Vagina (tissue), 2 donors: ENCODE data around the gene ZNF17. TPM values are rescaled to one million over a fixed set of nuclear protein-coding genes. Genes with fewer than 3 reads are reported as not detected.

Experiments
- DNase-seq, 2 donors: peaks; one replicate each; pipeline ENCODE4 v3.0.0-alpha.2; 2017; ENCODE audit errors: extremely low spot score in 2 of 2
- H3K27ac ChIP-seq: fragments of 200-600 bp; sonication (generic); one replicate; pipeline ENCODE4 v1.5.1; 2019
- H3K27me3 ChIP-seq: fragments of 200-600 bp; sonication (generic); one replicate; pipeline ENCODE4 v1.5.1; 2019
- H3K36me3 ChIP-seq, 2 donors: fragments of 200-600 bp; sonication (generic); one replicate each; pipeline ENCODE4 v1.5.1; 2017 to 2019
- H3K4me1 ChIP-seq: fragments of 200-600 bp; sonication (generic); one replicate; pipeline ENCODE4 v1.5.1; 2019
- H3K4me3 ChIP-seq, 2 donors: fragments of 200-600 bp; sonication (generic); 1 replicate in 1 of 2; 2 replicates in 1 of 2; pipeline ENCODE4 v1.5.1; 2016 to 2019
- H3K9me3 ChIP-seq: fragments of 200-600 bp; sonication (generic); one replicate; pipeline ENCODE4 v1.5.1; 2019
- POLR2A ChIP-seq, 2 donors: fragments of 450-650 bp; IDR thresholded peaks; one replicate each; pipeline ENCODE4 v1.6.1; 2017; ENCODE audit warnings: antibody characterized with exemption in 2 of 2, mild to moderate bottlenecking in 2 of 2, moderate library complexity in 2 of 2
- POLR2AphosphoS5 ChIP-seq, 2 donors: sonication (generic); formaldehyde crosslinking; IDR thresholded peaks; one replicate each; pipeline ENCODE4 v1.9.0; 2017; ENCODE audit warnings: antibody characterized with exemption in 2 of 2, mild to moderate bottlenecking in 2 of 2, low read depth in 1 of 2; ENCODE audit not compliant: insufficient read depth in 1 of 2
- intact Hi-C: fragments of 100-400 bp; cut with DNase I; formaldehyde crosslinking; loops from one replicate; pipeline ENCODE4 v1.15.1; 2023
- total RNA-seq: library from RNA; depleted of rRNA; stranded (reverse); fragments of >200 nt; gene quantifications from one replicate; pipeline ENCODE4 v1.2.3, GENCODE V29; 2016
- TF ChIP-seq, protein P1 (sequence below), 3 experiments: fragments of 450-650 bp in 2 of 3; fragments of 200-600 bp in 1 of 3; sonication (generic) in 1 of 3; IDR thresholded peaks; one replicate each; pipeline ENCODE4 v1.5.1; 2017 to 2019; ENCODE audit warnings: antibody characterized with exemption in 3 of 3, mild to moderate bottlenecking in 2 of 3, moderate library complexity in 2 of 3

The ZNF17 gene
- total RNA-seq, 1 donor from 2014 or later = 18.4 TPM

DNA sequence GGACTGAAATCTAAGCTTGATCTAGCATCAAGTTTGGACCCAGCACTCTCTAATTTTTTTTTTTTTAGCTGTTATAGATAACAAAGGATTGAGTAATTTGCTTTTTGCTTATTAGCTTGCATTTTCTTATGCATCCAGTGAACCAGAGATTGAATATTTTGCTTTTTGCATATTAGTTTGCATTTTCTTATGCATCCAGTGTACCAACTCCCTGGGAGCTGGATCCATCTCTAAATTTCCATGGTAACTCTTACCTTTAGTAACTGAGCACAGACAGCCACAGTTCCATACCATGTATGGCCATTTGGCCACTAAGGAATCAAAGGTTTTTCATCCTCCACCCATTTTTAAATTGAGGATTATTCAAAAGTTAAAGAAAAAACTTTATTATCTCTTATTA, 30.0 kb upstream of the ZNF17 start:
- intact Hi-C loops = no loop called here
- H3K9me3 ChIP-seq = peaks cover 17% of the 10 kb centered on the region
- H3K4me3 ChIP-seq = no peak overlapping the region
- peaks cover 0 to 19% of the 10 kb centered on the region in 2 donors for H3K36me3 ChIP-seq
- TF ChIP-seq POLR2AphosphoS5 (IDR thresholded peaks at IDR 0.05; ENCODE audit: insufficient read depth in 1 of 2, low read depth in 1 of 2) = no peak
- TF ChIP-seq, protein P1, sequence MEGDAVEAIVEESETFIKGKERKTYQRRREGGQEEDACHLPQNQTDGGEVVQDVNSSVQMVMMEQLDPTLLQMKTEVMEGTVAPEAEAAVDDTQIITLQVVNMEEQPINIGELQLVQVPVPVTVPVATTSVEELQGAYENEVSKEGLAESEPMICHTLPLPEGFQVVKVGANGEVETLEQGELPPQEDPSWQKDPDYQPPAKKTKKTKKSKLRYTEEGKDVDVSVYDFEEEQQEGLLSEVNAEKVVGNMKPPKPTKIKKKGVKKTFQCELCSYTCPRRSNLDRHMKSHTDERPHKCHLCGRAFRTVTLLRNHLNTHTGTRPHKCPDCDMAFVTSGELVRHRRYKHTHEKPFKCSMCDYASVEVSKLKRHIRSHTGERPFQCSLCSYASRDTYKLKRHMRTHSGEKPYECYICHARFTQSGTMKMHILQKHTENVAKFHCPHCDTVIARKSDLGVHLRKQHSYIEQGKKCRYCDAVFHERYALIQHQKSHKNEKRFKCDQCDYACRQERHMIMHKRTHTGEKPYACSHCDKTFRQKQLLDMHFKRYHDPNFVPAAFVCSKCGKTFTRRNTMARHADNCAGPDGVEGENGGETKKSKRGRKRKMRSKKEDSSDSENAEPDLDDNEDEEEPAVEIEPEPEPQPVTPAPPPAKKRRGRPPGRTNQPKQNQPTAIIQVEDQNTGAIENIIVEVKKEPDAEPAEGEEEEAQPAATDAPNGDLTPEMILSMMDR (IDR thresholded peaks at IDR 0.05) = no peak
- TF ChIP-seq POLR2A (IDR thresholded peaks at IDR 0.05) = no peak
- H3K27me3 ChIP-seq = no peaks in the 10 kb centered on the region
- no peak for DNase-seq
- H3K27ac ChIP-seq = no peak overlapping the region
- H3K4me1 ChIP-seq = no peaks in the 10 kb centered on the region

- H3K27ac ChIP-seq = no peak overlapping the region
- H3K36me3 ChIP-seq = peaks cover 0 to 5% of the 10 kb centered on the region in 2 donors
- H3K27me3 ChIP-seq = no peaks in the 10 kb centered on the region
- no peak for TF ChIP-seq POLR2A (IDR thresholded peaks at IDR 0.05)
- TF ChIP-seq POLR2AphosphoS5 (IDR thresholded peaks at IDR 0.05; ENCODE audit: insufficient read depth in 1 of 2, low read depth in 1 of 2) = no peak
- TF ChIP-seq, protein P1 (IDR thresholded peaks at IDR 0.05) = no peak
- H3K4me3 ChIP-seq = no peak overlapping the region
- no peak for DNase-seq
- H3K9me3 ChIP-seq = peaks cover 3% of the 10 kb centered on the region
- H3K4me1 ChIP-seq = no peaks in the 10 kb centered on the region
- intact Hi-C loops = no loop called here
Measured at GRCh38 chr19:57382806-57383488, 28.0 kb upstream of the ZNF17 start.

DNA sequence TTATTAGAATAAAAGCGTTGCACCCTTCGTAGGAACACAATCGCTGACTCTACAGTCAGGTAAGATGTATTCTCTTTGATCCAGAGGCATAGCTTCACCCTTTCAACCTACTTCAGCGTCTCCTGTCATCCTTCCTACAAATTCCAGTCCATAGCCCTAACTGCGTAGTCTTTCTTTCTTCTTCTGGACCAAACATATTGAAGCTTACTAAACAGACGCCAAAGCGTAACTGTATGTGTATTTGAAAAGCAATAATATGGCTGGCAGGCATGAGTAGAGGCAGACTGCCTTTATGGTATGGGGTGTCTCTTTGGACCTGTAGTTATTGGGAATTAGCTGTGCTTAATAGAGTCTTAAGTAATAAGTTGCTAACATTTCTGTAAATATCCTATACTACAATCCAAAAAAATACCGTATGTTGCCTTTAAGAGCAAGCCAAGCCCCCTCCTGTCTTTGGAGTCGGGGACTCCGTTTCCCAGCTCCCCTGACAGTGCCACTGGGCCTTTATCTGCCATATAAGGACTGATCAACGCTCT, 21.7 kb upstream of the ZNF17 start:
- no peak for DNase-seq
- Histone ChIP-seq H3K27me3 (no peaks in the 10 kb centered on the region), H3K4me1 (peaks cover 21% of the 10 kb centered on the region), H3K4me3 (peak overlapping the region; percentile 85 to 94), H3K9me3 (peaks cover 17% of the 10 kb centered on the region), H3K27ac (peak overlapping the region; percentile 83), H3K36me3 (peaks cover 0 to 18% of the 10 kb centered on the region in 2 donors)
- intact Hi-C loops = no loop called here
- TF ChIP-seq POLR2A (IDR thresholded peaks at IDR 0.05) (no peak), POLR2AphosphoS5 (IDR thresholded peaks at IDR 0.05; ENCODE audit: insufficient read depth in 1 of 2, low read depth in 1 of 2) (no peak)
- TF ChIP-seq, protein P1 (IDR thresholded peaks at IDR 0.05) = no peak

DNA sequence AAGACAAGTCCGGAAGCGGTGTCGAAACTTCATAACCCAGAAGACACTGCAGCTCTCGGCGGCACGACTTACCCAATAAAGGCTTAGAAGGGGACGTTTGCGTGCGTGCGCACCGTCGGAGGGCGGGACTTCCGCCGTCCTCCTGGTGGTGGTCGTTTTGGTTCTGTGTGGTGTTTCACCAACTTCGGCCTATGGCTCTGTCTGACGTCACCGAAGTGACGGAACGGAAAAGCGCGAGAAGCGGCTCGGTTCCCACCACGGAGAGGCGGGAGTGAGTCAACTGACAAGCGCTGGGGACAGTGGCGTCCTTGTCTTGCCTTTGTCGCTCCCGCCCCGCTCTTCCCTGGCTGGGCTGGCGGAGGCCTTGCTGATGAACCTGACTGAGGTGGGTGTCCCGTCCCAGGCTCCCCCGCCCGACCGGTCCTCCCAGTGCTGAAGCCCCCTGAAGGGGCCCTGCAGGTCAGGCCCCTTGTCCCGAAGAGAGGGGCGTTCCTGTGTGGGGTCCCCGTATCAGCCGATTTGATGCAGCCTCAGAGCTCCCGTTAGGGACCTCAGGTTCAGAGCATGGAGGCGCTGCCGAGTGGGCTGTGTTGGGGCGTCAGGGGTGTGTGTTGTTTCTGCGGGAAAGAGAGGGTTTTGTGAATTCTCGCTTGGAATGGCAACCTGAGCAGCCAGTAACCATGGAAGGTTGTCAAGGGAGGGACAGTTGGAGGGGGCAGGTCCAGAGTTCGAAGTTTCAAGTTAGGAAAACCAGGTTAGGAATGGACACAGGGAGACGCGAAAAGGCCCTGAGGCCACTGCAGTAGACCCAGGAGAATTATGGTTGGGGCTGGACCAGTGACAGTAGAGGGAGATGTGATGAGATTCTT, 21.0 kb upstream of the ZNF17 start, which contains the start of gene ZNF548:
TSS of gene ZNF548 (plus strand) at position 125 of the 869 bp plus-strand sequence. CDS start at position 371, 246 bp downstream.
- Histone ChIP-seq H3K27me3 (no peaks in the 10 kb centered on the region), H3K27ac (peak within 1 kb of the TSS; percentile 83), H3K4me1 (peaks cover 21% of the 10 kb centered on the region), H3K9me3 (peaks cover 17% of the 10 kb centered on the region), H3K36me3 (peaks cover 0 to 25% of the 10 kb centered on the region in 2 donors), H3K4me3 (peak within 1 kb of the TSS; percentile 85 to 94)
- DNase-seq = peak in 1 of 2 donors; percentile 98
- intact Hi-C loops = no loop called here
- peak; percentile 87 to 99 for TF ChIP-seq POLR2AphosphoS5 (IDR thresholded peaks at IDR 0.05; ENCODE audit: insufficient read depth in 1 of 2, low read depth in 1 of 2)
- TF ChIP-seq POLR2A (IDR thresholded peaks at IDR 0.05) = no peak
- TF ChIP-seq, protein P1 (IDR thresholded peaks at IDR 0.05) = peak in 1 of 3 experiments; percentile 26
